ENCODE data around the gene VN1R5. TPM values are rescaled to one million over a fixed set of nuclear protein-coding genes. Genes with fewer than 3 reads are reported as not detected.
"Not testable (repeated sequence)": the region's sequence is repeated elsewhere in the genome, so short reads cannot be mapped to it uniquely, and the experiment has no call there.

The VN1R5 gene
- total RNA-seq, 6 experiments from 2014 or later, result not detected

- Histone ChIP-seq H3K27me3 (no peaks in the 10 kb centered on the region), H3K27ac (no peak overlapping the region), H3K4me3 (no peak overlapping the region), H3K36me3 (no peaks in the 10 kb centered on the region), H3K9me3 (no peaks in the 10 kb centered on the region), H3K4me1 (no peaks in the 10 kb centered on the region)
- no peak for ATAC-seq
- intact Hi-C loops (cut with DNase I), result no loop called here
- WGBS (ENCODE audit: insufficient coverage, low coverage, low lambda C conversion rate, missing lambda C conversion rate), result 46% methylated on average over 4 of the region's 5 CpGs
- no peak for TF ChIP-seq POLR2A (IDR thresholded peaks at IDR 0.05)
- TF ChIP-seq CTCF (IDR thresholded peaks at IDR 0.05), result no peak
- DNase-seq, result no peak
Measured at GRCh38 chr1:247281001-247281574, 25.2 kb downstream of the VN1R5 start.

DNA sequence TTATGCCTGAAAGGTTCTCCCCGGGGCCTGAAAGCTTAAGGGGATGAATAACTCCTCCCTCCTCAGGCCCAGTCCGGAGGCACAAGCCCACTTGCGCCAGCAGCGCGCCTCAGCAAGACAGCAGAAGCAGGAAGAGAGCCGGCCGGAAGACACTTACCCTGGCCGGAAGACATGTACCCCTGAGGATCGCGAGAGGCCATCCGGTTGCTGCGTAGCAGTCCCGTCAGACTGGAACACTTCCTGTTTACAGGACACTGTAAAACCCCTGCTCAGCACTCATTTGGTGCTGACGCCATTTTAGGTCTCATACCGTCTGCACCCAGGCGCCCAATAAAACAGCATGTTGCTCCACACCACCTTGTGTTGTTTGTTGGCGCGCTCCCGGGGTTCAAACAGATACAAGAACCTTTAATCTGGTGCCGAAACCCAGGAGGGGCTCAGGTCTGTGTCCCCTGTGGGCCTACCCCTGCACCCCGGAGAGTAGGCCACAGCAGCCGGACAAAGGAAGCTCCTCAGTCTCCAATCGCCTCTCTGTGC, 30.3 kb downstream of the VN1R5 start:
- no peaks in the 10 kb centered on the region for H3K36me3 ChIP-seq
- no peaks in the 10 kb centered on the region for H3K4me1 ChIP-seq
- intact Hi-C loops (cut with DNase I), result no loop called here
- TF ChIP-seq POLR2A (IDR thresholded peaks at IDR 0.05) (no peak), CTCF (IDR thresholded peaks at IDR 0.05) (no peak)
- no peaks in the 10 kb centered on the region for H3K9me3 ChIP-seq
- no peaks in the 10 kb centered on the region for H3K27me3 ChIP-seq
- ATAC-seq (no peak), DNase-seq (no peak)
- no peak overlapping the region for H3K4me3 ChIP-seq
- 95% methylated on average over 19 of the region's 23 CpGs for WGBS (ENCODE audit: insufficient coverage, low coverage, low lambda C conversion rate, missing lambda C conversion rate)
- no peak overlapping the region for H3K27ac ChIP-seq

- DNase-seq, result no peak
- H3K4me3 ChIP-seq, result no peak overlapping the region
- no peaks in the 10 kb centered on the region for H3K36me3 ChIP-seq
- H3K27ac ChIP-seq, result no peak overlapping the region
- TF ChIP-seq CTCF (IDR thresholded peaks at IDR 0.05) (no peak), POLR2A (IDR thresholded peaks at IDR 0.05) (no peak)
- no peaks in the 10 kb centered on the region for H3K9me3 ChIP-seq
- WGBS (ENCODE audit: insufficient coverage, low coverage, low lambda C conversion rate, missing lambda C conversion rate), result 87% methylated on average over 14 of the region's 14 CpGs
- intact Hi-C loops (cut with DNase I), result no loop called here
- no peaks in the 10 kb centered on the region for H3K27me3 ChIP-seq
- no peak for ATAC-seq
- H3K4me1 ChIP-seq, result no peaks in the 10 kb centered on the region
Measured at GRCh38 chr1:247287460-247287859, 31.6 kb downstream of the VN1R5 start.

GRCh38 chr1:247288341-247288740, 32.5 kb downstream of the VN1R5 start:
- Histone ChIP-seq H3K36me3 (no peaks in the 10 kb centered on the region), H3K4me3 (no peak overlapping the region), H3K27me3 (no peaks in the 10 kb centered on the region), H3K27ac (no peak overlapping the region), H3K4me1 (no peaks in the 10 kb centered on the region), H3K9me3 (no peaks in the 10 kb centered on the region)
- no peak for TF ChIP-seq POLR2A (IDR thresholded peaks at IDR 0.05)
- no peak for TF ChIP-seq CTCF (IDR thresholded peaks at IDR 0.05)
- intact Hi-C loops (cut with DNase I), result no loop called here
- DNase-seq (no peak), ATAC-seq (no peak)
- 100% methylated on average over 1 of the region's 6 CpGs for WGBS (ENCODE audit: insufficient coverage, low coverage, low lambda C conversion rate, missing lambda C conversion rate)

- H3K36me3 ChIP-seq; H3K27ac ChIP-seq; H3K27me3 ChIP-seq; H3K9me3 ChIP-seq; DNase-seq; H3K4me1 ChIP-seq; intact Hi-C loops (cut with DNase I); ATAC-seq; H3K4me3 ChIP-seq: not testable (repeated sequence)
- 84% methylated on average over 18 of the region's 19 CpGs for WGBS (ENCODE audit: insufficient coverage, low coverage, low lambda C conversion rate, missing lambda C conversion rate)
Measured at GRCh38 chr1:247289274-247289892, 33.5 kb downstream of the VN1R5 start.
